Measurements from ENCODE around the gene GPR39.

GPR39 gene

DNA sequence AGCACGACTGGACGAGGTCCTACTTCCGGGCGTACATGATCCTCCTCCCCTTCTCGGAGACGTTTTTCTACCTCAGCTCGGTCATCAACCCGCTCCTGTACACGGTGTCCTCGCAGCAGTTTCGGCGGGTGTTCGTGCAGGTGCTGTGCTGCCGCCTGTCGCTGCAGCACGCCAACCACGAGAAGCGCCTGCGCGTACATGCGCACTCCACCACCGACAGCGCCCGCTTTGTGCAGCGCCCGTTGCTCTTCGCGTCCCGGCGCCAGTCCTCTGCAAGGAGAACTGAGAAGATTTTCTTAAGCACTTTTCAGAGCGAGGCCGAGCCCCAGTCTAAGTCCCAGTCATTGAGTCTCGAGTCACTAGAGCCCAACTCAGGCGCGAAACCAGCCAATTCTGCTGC, 228.6 kb downstream of the GPR39 start:
- Histone ChIP-seq H3K4me2 (ENCODE audit: low read depth, low read length) (no peak overlapping the region), H3K27ac (ENCODE audit: low read length) (no peak overlapping the region), H4K20me1 (ENCODE audit: insufficient read depth, low read length) (no peaks in the 10 kb centered on the region), H3K36me3 (replicated peaks; ENCODE audit: insufficient read depth, low read length) (no peaks in the 10 kb centered on the region), H3K9me3 (replicated peaks; ENCODE audit: insufficient read depth, low read length) (no peaks in the 10 kb centered on the region), H3F3A (ENCODE audit: insufficient read depth, low read length) (no peaks in the 10 kb centered on the region), H2AFZ (ENCODE audit: low read length) (no peak overlapping the region), H3K4me3 (ENCODE audit: low read length) (no peak overlapping the region), H3K9me2 (replicated peaks; ENCODE audit: insufficient read depth, low read length) (no peaks in the 10 kb centered on the region), H3K4me1 (ENCODE audit: low read length) (no peaks in the 10 kb centered on the region), H3K79me2 (ENCODE audit: low read length) (no peaks in the 10 kb centered on the region), H3K9ac (ENCODE audit: low read length) (no peak overlapping the region), H3K27me3 (replicated peaks; ENCODE audit: insufficient read depth, low read length) (no peaks in the 10 kb centered on the region)
- TF ChIP-seq EZH2phosphoT487 (IDR thresholded peaks at IDR 0.05; ENCODE audit: low read length) (no peak), EZH2 (optimal IDR thresholded peaks at IDR 0.05; ENCODE audit: low read depth, low read length) (no peak)
- TF ChIP-seq, protein P1, sequence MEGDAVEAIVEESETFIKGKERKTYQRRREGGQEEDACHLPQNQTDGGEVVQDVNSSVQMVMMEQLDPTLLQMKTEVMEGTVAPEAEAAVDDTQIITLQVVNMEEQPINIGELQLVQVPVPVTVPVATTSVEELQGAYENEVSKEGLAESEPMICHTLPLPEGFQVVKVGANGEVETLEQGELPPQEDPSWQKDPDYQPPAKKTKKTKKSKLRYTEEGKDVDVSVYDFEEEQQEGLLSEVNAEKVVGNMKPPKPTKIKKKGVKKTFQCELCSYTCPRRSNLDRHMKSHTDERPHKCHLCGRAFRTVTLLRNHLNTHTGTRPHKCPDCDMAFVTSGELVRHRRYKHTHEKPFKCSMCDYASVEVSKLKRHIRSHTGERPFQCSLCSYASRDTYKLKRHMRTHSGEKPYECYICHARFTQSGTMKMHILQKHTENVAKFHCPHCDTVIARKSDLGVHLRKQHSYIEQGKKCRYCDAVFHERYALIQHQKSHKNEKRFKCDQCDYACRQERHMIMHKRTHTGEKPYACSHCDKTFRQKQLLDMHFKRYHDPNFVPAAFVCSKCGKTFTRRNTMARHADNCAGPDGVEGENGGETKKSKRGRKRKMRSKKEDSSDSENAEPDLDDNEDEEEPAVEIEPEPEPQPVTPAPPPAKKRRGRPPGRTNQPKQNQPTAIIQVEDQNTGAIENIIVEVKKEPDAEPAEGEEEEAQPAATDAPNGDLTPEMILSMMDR (IDR thresholded peaks at IDR 0.05; ENCODE audit: low read length) = no peak
- no peak for DNase-seq

- H3K27me3 ChIP-seq (replicated peaks; ENCODE audit: insufficient read depth, low read length) = no peaks in the 10 kb centered on the region
- H3F3A ChIP-seq (ENCODE audit: insufficient read depth, low read length) = no peaks in the 10 kb centered on the region
- H2AFZ ChIP-seq (ENCODE audit: low read length) = no peak overlapping the region
- H4K20me1 ChIP-seq (ENCODE audit: insufficient read depth, low read length) = no peaks in the 10 kb centered on the region
- H3K36me3 ChIP-seq (replicated peaks; ENCODE audit: insufficient read depth, low read length) = no peaks in the 10 kb centered on the region
- H3K4me1 ChIP-seq (ENCODE audit: low read length) = no peaks in the 10 kb centered on the region
- H3K4me3 ChIP-seq (ENCODE audit: low read length) = no peak overlapping the region
- no peak overlapping the region for H3K4me2 ChIP-seq (ENCODE audit: low read depth, low read length)
- H3K27ac ChIP-seq (ENCODE audit: low read length) = no peak overlapping the region
- no peak for DNase-seq
- TF ChIP-seq, protein P1 (IDR thresholded peaks at IDR 0.05; ENCODE audit: low read length) = no peak
- no peak for TF ChIP-seq EZH2phosphoT487 (IDR thresholded peaks at IDR 0.05; ENCODE audit: low read length)
- no peak for TF ChIP-seq EZH2 (optimal IDR thresholded peaks at IDR 0.05; ENCODE audit: low read depth, low read length)
- no peaks in the 10 kb centered on the region for H3K79me2 ChIP-seq (ENCODE audit: low read length)
- no peaks in the 10 kb centered on the region for H3K9me3 ChIP-seq (replicated peaks; ENCODE audit: insufficient read depth, low read length)
- H3K9me2 ChIP-seq (replicated peaks; ENCODE audit: insufficient read depth, low read length) = no peaks in the 10 kb centered on the region
- H3K9ac ChIP-seq (ENCODE audit: low read length) = no peak overlapping the region
Measured at GRCh38 chr2:132645722-132646539, 229.3 kb downstream of the GPR39 start.

- H2AFZ ChIP-seq (ENCODE audit: low read length) = no peak overlapping the region
- H3K9me3 ChIP-seq (replicated peaks; ENCODE audit: insufficient read depth, low read length) = no peaks in the 10 kb centered on the region
- TF ChIP-seq, protein P1 (IDR thresholded peaks at IDR 0.05; ENCODE audit: low read length) = no peak
- no peak for TF ChIP-seq EZH2 (optimal IDR thresholded peaks at IDR 0.05; ENCODE audit: low read depth, low read length)
- no peak for TF ChIP-seq EZH2phosphoT487 (IDR thresholded peaks at IDR 0.05; ENCODE audit: low read length)
- no peaks in the 10 kb centered on the region for H3F3A ChIP-seq (ENCODE audit: insufficient read depth, low read length)
- H3K9me2 ChIP-seq (replicated peaks; ENCODE audit: insufficient read depth, low read length) = no peaks in the 10 kb centered on the region
- H4K20me1 ChIP-seq (ENCODE audit: insufficient read depth, low read length) = no peaks in the 10 kb centered on the region
- no peak overlapping the region for H3K4me3 ChIP-seq (ENCODE audit: low read length)
- no peak overlapping the region for H3K4me2 ChIP-seq (ENCODE audit: low read depth, low read length)
- H3K27ac ChIP-seq (ENCODE audit: low read length) = no peak overlapping the region
- H3K9ac ChIP-seq (ENCODE audit: low read length) = no peak overlapping the region
- H3K4me1 ChIP-seq (ENCODE audit: low read length) = no peaks in the 10 kb centered on the region
- H3K36me3 ChIP-seq (replicated peaks; ENCODE audit: insufficient read depth, low read length) = no peaks in the 10 kb centered on the region
- no peak for DNase-seq
- no peaks in the 10 kb centered on the region for H3K79me2 ChIP-seq (ENCODE audit: low read length)
- no peaks in the 10 kb centered on the region for H3K27me3 ChIP-seq (replicated peaks; ENCODE audit: insufficient read depth, low read length)
Measured at GRCh38 chr2:132646540-132647108, 230.0 kb downstream of the GPR39 start.
